Effector CD4-positive, alpha-beta T cell (primary cell): ENCODE results near the gene BCL11B.

Experiments used
- DNase-seq: peaks from one replicate; pipeline ENCODE4 v3.0.0-alpha.2; 2020

The BCL11B gene

GRCh38 chr14:99177046-99177655 lies 94.8 kb downstream of the BCL11B start:
- DNase-seq, result no peak

- DNase-seq, result no peak
Measured at GRCh38 chr14:99176156-99176945, 95.6 kb downstream of the BCL11B start.

GRCh38 chr14:99175331-99176155 lies 96.5 kb downstream of the BCL11B start:
- DNase-seq, result no peak

GRCh38 chr14:99174770-99175319 lies 97.2 kb downstream of the BCL11B start:
- DNase-seq, result no peak

- DNase-seq, result no peak
Measured at GRCh38 chr14:99174081-99174769, 97.8 kb downstream of the BCL11B start.

GRCh38 chr14:99173506-99173905 lies 98.5 kb downstream of the BCL11B start:
- DNase-seq, result no peak

- no peak for DNase-seq
Measured at GRCh38 chr14:99173086-99173485, 98.9 kb downstream of the BCL11B start.

- no peak for DNase-seq
Measured at GRCh38 chr14:99171396-99171795, 100.6 kb downstream of the BCL11B start.

- DNase-seq, result no peak
Measured at GRCh38 chr14:99169776-99170356, 102.1 kb downstream of the BCL11B start.

GRCh38 chr14:99168330-99168729 lies 103.7 kb downstream of the BCL11B start:
- no peak for DNase-seq

- DNase-seq, result no peak
Measured at GRCh38 chr14:99166506-99166905, 105.5 kb downstream of the BCL11B start.

- no peak for DNase-seq
Measured at GRCh38 chr14:99164712-99165111, 107.3 kb downstream of the BCL11B start.

- DNase-seq, result no peak
Measured at GRCh38 chr14:99163446-99163845, 108.6 kb downstream of the BCL11B start.

GRCh38 chr14:99159341-99160340 lies 112.4 kb downstream of the BCL11B start:
- no peak for DNase-seq

- DNase-seq, result no peak
Measured at GRCh38 chr14:99158646-99159165, 113.3 kb downstream of the BCL11B start.

GRCh38 chr14:99158150-99158549 lies 113.8 kb downstream of the BCL11B start:
- no peak for DNase-seq

- DNase-seq, result no peak
Measured at GRCh38 chr14:99157676-99158075, 114.3 kb downstream of the BCL11B start.

GRCh38 chr14:99157246-99157645 lies 114.8 kb downstream of the BCL11B start:
- DNase-seq, result no peak

GRCh38 chr14:99156814-99157213 lies 115.2 kb downstream of the BCL11B start:
- DNase-seq, result no peak

GRCh38 chr14:99156090-99156425 lies 115.9 kb downstream of the BCL11B start:
- no peak for DNase-seq
